HepG2 (cell line): ENCODE data around the gene VEZF1. TPM values are rescaled to one million over a fixed set of nuclear protein-coding genes. Genes with fewer than 3 reads are reported as not detected.

Experiments used
- ARNT ChIP-seq: fragments of 450-650 bp; IDR thresholded peaks from 2 replicates; pipeline ENCODE4 v1.6.1; 2017
- BRCA1 ChIP-seq: sonication (generic); formaldehyde crosslinking; IDR thresholded peaks from 2 replicates; pipeline ENCODE4 v1.4.0; 2020; ENCODE audit warnings: missing genetic modification reagents
- BRD4 ChIP-seq: sonication (generic); formaldehyde crosslinking; IDR thresholded peaks from 2 replicates; pipeline ENCODE4 v1.4.0; 2020; ENCODE audit warnings: missing genetic modification reagents
- CEBPZ ChIP-seq: IDR thresholded peaks from 2 replicates; pipeline ENCODE4 v1.6.1; 2012; ENCODE audit warnings: low read length, improper control_type of control experiment
- CTCF ChIP-seq: sonication (generic); formaldehyde crosslinking; IDR thresholded peaks from 2 replicates; pipeline ENCODE4 v1.5.0; 2020; ENCODE audit warnings: mild to moderate bottlenecking, missing genetic modification reagents, moderate library complexity
- ETV6 ChIP-seq: sonication (generic); formaldehyde crosslinking; conservative IDR thresholded peaks from 2 replicates; pipeline ENCODE4 v1.4.0; 2020; ENCODE audit warnings: missing genetic modification reagents
- GATAD1 ChIP-seq: IDR thresholded peaks from 2 replicates; pipeline ENCODE4 v1.6.1; 2016; ENCODE audit warnings: missing genetic modification reagents, missing compliant biosample characterization
- MEIS2 ChIP-seq: sonication (generic); formaldehyde crosslinking; IDR thresholded peaks from 2 replicates; pipeline ENCODE4 v1.9.0; 2021; ENCODE audit warnings: mild to moderate bottlenecking, missing genetic modification reagents
- NCOA5 ChIP-seq: sonication (generic); formaldehyde crosslinking; IDR thresholded peaks from 2 replicates; pipeline ENCODE4 v1.4.0; 2020; ENCODE audit warnings: missing genetic modification reagents
- RBM39 ChIP-seq: fragments of 200-400 bp; formaldehyde crosslinking; IDR thresholded peaks from one replicate; pipeline ENCODE4 v1.6.1; 2018; ENCODE audit warnings: antibody characterized with exemption, mild to moderate bottlenecking, low read depth, low read length; ENCODE audit not compliant: poor library complexity, severe bottlenecking
- RFXANK ChIP-seq: IDR thresholded peaks from 2 replicates; pipeline ENCODE4 v1.6.1; 2016
- SETDB1 ChIP-seq: sonication (generic); formaldehyde crosslinking; IDR thresholded peaks from 2 replicates; pipeline ENCODE4 v1.5.1; 2020; ENCODE audit warnings: missing genetic modification reagents, mild to moderate bottlenecking, borderline replicate concordance
- SNAI1 ChIP-seq: sonication (generic); formaldehyde crosslinking; IDR thresholded peaks from 2 replicates; pipeline ENCODE4 v1.5.0; 2020; ENCODE audit warnings: mild to moderate bottlenecking, missing genetic modification reagents, borderline replicate concordance
- SRF ChIP-seq: IDR thresholded peaks from 2 replicates; pipeline ENCODE4 v1.6.1; 2011; ENCODE audit warnings: mild to moderate bottlenecking, low read depth, low read length, moderate library complexity
- TERF1 ChIP-seq: sonication (generic); formaldehyde crosslinking; IDR thresholded peaks from 2 replicates; pipeline ENCODE4 v1.8.0; 2022; ENCODE audit warnings: mild to moderate bottlenecking, missing genetic modification reagents, moderate library complexity
- TOE1 ChIP-seq: sonication (generic); formaldehyde crosslinking; IDR thresholded peaks from 2 replicates; pipeline ENCODE4 v1.4.0; 2020; ENCODE audit warnings: mild to moderate bottlenecking, missing genetic modification reagents
- ZBTB1 ChIP-seq: sonication (generic); formaldehyde crosslinking; IDR thresholded peaks from 2 replicates; pipeline ENCODE4 v1.4.0; 2020; ENCODE audit warnings: missing genetic modification reagents, borderline replicate concordance
- ZBTB39 ChIP-seq: sonication (generic); formaldehyde crosslinking; IDR thresholded peaks from 2 replicates; pipeline ENCODE4 v1.5.0; 2020; ENCODE audit warnings: missing genetic modification reagents
- ZMAT3 ChIP-seq: sonication (generic); formaldehyde crosslinking; conservative IDR thresholded peaks from 2 replicates; pipeline ENCODE4 v1.7.0; 2021; ENCODE audit warnings: missing genetic modification reagents
- ZNF224 ChIP-seq: sonication (generic); formaldehyde crosslinking; IDR thresholded peaks from 2 replicates; pipeline ENCODE4 v1.5.0; 2020; ENCODE audit warnings: mild to moderate bottlenecking, missing genetic modification reagents
- ZNF350 ChIP-seq: sonication (generic); formaldehyde crosslinking; IDR thresholded peaks from 2 replicates; pipeline ENCODE4 v1.4.0; 2020; ENCODE audit warnings: mild to moderate bottlenecking, low read depth, missing genetic modification reagents, borderline replicate concordance
- ZNF432 ChIP-seq: sonication (generic); formaldehyde crosslinking; IDR thresholded peaks from 2 replicates; pipeline ENCODE4 v1.5.0; 2020; ENCODE audit warnings: missing genetic modification reagents, mild to moderate bottlenecking, borderline replicate concordance
- ZNF598 ChIP-seq: sonication (generic); formaldehyde crosslinking; IDR thresholded peaks from 2 replicates; pipeline ENCODE4 v1.5.1; 2020; ENCODE audit warnings: mild to moderate bottlenecking, missing genetic modification reagents, borderline replicate concordance
- polyA plus RNA-seq, 8 experiments: library from polyadenylated mRNA; depleted of rRNA in 3 of 8; stranded (reverse) in 7 of 8; unstranded in 1 of 8; fragments of >200 nt; fragmentation: Illumina TruSeq in 4 of 8; extraction: Trizol in 4 of 8; gene quantifications; 2 replicates each; pipeline versions ENCODE4 v1.2.1 to v1.2.3, GENCODE V29; 2011 to 2016; ENCODE audit warnings: low read depth in 4 of 8, missing spikeins in 1 of 8, mixed read lengths in 1 of 8; ENCODE audit not compliant: insufficient read depth in 1 of 8
- total RNA-seq, 5 experiments: library from RNA; depleted of rRNA; stranded (reverse); fragments of >200 nt; fragmentation: Illumina TruSeq; extraction: Trizol; gene quantifications; 2 replicates each; pipeline ENCODE4 v1.2.3, GENCODE V29; 2016; ENCODE audit warnings: low read depth in 1 of 5

Gene VEZF1
- total and polyA plus RNA-seq, 2 of the 13 experiments (the other 11 are each of a cell fraction or from before 2014, with no cell fraction given), result 45.9 to 49.7 TPM

GRCh38 chr17:57986841-57987580, 1.0 kb downstream of the VEZF1 start (continued):
- TF ChIP-seq CEBPZ (no peak), NCOA5 (CRISPR knock-in tag) (no peak), MEIS2 (no peak), TERF1 (CRISPR knock-in tag) (no peak), BRD4 (CRISPR knock-in tag) (no peak), SETDB1 (no peak), ZNF350 (CRISPR knock-in tag) (no peak), SNAI1 (CRISPR knock-in tag) (no peak), ZMAT3 (CRISPR knock-in tag) (peak; percentile 73), SRF (no peak), RBM39 (no peak), ZNF598 (CRISPR knock-in tag) (no peak), ZNF224 (CRISPR knock-in tag) (no peak), TOE1 (CRISPR knock-in tag) (no peak), GATAD1 (CRISPR knock-in tag) (peak; percentile 39), ZBTB1 (no peak), RFXANK (CRISPR knock-in tag) (0 out of 2 replicates have a peak, but pooled peaks have one; percentile 18), ZNF432 (CRISPR knock-in tag) (no peak), BRCA1 (no peak), CTCF (CRISPR knock-in tag) (no peak), ETV6 (CRISPR knock-in tag) (no peak), ARNT (no peak), ZBTB39 (CRISPR knock-in tag) (no peak)
